HEK293 (cell line): ENCODE data around the gene CLPSL2.
A peak's percentile ranks its signal among the peaks of the same experiment; 100 is the strongest.

Source experiments
- GLIS2 ChIP-seq: fragments of 450-650 bp; formaldehyde crosslinking; IDR thresholded peaks from 2 replicates; pipeline ENCODE4 v1.5.1; 2016; ENCODE audit warnings: missing biosample characterization, missing genetic modification characterization
- REPIN1 ChIP-seq: fragments of 450-650 bp; formaldehyde crosslinking; IDR thresholded peaks from 2 replicates; pipeline ENCODE4 v1.5.1; 2017; ENCODE audit warnings: missing biosample characterization, missing genetic modification characterization, low read depth
- YY2 ChIP-seq: fragments of 450-650 bp; formaldehyde crosslinking; IDR thresholded peaks from 2 replicates; pipeline ENCODE4 v1.5.1; 2016; ENCODE audit warnings: missing biosample characterization, missing genetic modification characterization
- ZBTB7A ChIP-seq: fragments of 450-650 bp; formaldehyde crosslinking; IDR thresholded peaks from 2 replicates; pipeline ENCODE4 v1.5.1; 2016; ENCODE audit warnings: low read depth, missing biosample characterization, missing genetic modification characterization
- ZEB2 ChIP-seq: fragments of 450-650 bp; formaldehyde crosslinking; IDR thresholded peaks from 2 replicates; pipeline ENCODE4 v1.5.1; 2016; ENCODE audit warnings: missing biosample characterization, missing genetic modification characterization
- ZNF146 ChIP-seq: fragments of 450-650 bp; formaldehyde crosslinking; IDR thresholded peaks from 2 replicates; pipeline ENCODE4 v1.5.1; 2016; ENCODE audit warnings: missing biosample characterization, missing genetic modification characterization
- ZNF16 ChIP-seq: fragments of 450-650 bp; formaldehyde crosslinking; IDR thresholded peaks from 2 replicates; pipeline ENCODE4 v1.5.1; 2016; ENCODE audit warnings: low read depth, missing biosample characterization, missing genetic modification characterization
- ZNF350 ChIP-seq: fragments of 450-650 bp; formaldehyde crosslinking; IDR thresholded peaks from 2 replicates; pipeline ENCODE4 v1.5.0; 2017; ENCODE audit warnings: missing biosample characterization, mild to moderate bottlenecking, missing genetic modification characterization
- ZNF366 ChIP-seq: fragments of 450-650 bp; formaldehyde crosslinking; conservative IDR thresholded peaks from 2 replicates; pipeline ENCODE4 v1.5.1; 2016; ENCODE audit warnings: missing biosample characterization, missing genetic modification characterization
- ZNF391 ChIP-seq: fragments of 450-650 bp; formaldehyde crosslinking; IDR thresholded peaks from 2 replicates; pipeline ENCODE4 v1.5.1; 2016; ENCODE audit warnings: low read depth, missing biosample characterization, missing genetic modification characterization, borderline replicate concordance
- ZNF530 ChIP-seq: fragments of 450-650 bp; formaldehyde crosslinking; IDR thresholded peaks from 2 replicates; pipeline ENCODE4 v1.5.1; 2016; ENCODE audit warnings: low read depth, missing biosample characterization, missing genetic modification characterization
- ZNF544 ChIP-seq: fragments of 450-650 bp; formaldehyde crosslinking; IDR thresholded peaks from 2 replicates; pipeline ENCODE4 v1.5.0; 2017; ENCODE audit warnings: missing biosample characterization, missing genetic modification characterization
- ZNF555 ChIP-seq: fragments of 450-650 bp; formaldehyde crosslinking; conservative IDR thresholded peaks from 2 replicates; pipeline ENCODE4 v1.5.1; 2017; ENCODE audit warnings: missing biosample characterization, mild to moderate bottlenecking, missing genetic modification characterization, inconsistent platforms
- ZNF677 ChIP-seq: fragments of 450-650 bp; IDR thresholded peaks from 2 replicates; pipeline ENCODE4 v1.5.0; 2018; ENCODE audit warnings: missing biosample characterization, mild to moderate bottlenecking, missing genetic modification characterization, moderate library complexity
- ZNF76 ChIP-seq: fragments of 450-650 bp; formaldehyde crosslinking; IDR thresholded peaks from 2 replicates; pipeline ENCODE4; 2016; ENCODE audit warnings: low read depth, missing biosample characterization, missing genetic modification characterization, borderline replicate concordance
- ZNF785 ChIP-seq: fragments of 450-650 bp; formaldehyde crosslinking; IDR thresholded peaks from 2 replicates; pipeline ENCODE4 v1.5.1; 2016; ENCODE audit warnings: missing biosample characterization, missing genetic modification characterization
- ZNF837 ChIP-seq: fragments of 450-650 bp; formaldehyde crosslinking; IDR thresholded peaks from 2 replicates; pipeline ENCODE4 v1.5.1; 2016; ENCODE audit warnings: missing biosample characterization, missing genetic modification characterization
- ZSCAN16 ChIP-seq: fragments of 450-650 bp; formaldehyde crosslinking; IDR thresholded peaks from 2 replicates; pipeline ENCODE4 v1.5.1; 2016; ENCODE audit warnings: missing biosample characterization, missing genetic modification characterization
- TF ChIP-seq, protein P1 (sequence below): fragments of 450-650 bp; formaldehyde crosslinking; IDR thresholded peaks from 2 replicates; pipeline ENCODE4 v1.5.1; 2016; ENCODE audit warnings: missing biosample characterization, missing genetic modification characterization
- TF ChIP-seq, protein P2 (sequence below): fragments of 450-650 bp; formaldehyde crosslinking; IDR thresholded peaks from 2 replicates; pipeline ENCODE4 v1.5.1; 2016; ENCODE audit warnings: missing biosample characterization, missing genetic modification characterization
- TF ChIP-seq, protein P3 (sequence below): fragments of 450-650 bp; formaldehyde crosslinking; IDR thresholded peaks from 2 replicates; pipeline ENCODE4 v1.5.1; 2016; ENCODE audit warnings: missing biosample characterization, missing genetic modification characterization
- TF ChIP-seq, protein P4 (sequence below): fragments of 450-650 bp; formaldehyde crosslinking; IDR thresholded peaks from 2 replicates; pipeline ENCODE4 v1.5.1; 2016; ENCODE audit warnings: missing biosample characterization, missing genetic modification characterization
- TF ChIP-seq, protein P5 (sequence below): fragments of 450-650 bp; formaldehyde crosslinking; IDR thresholded peaks from 2 replicates; pipeline ENCODE4 v1.5.1; 2017; ENCODE audit warnings: missing biosample characterization, missing genetic modification characterization
- TF ChIP-seq, protein P6 (sequence below): fragments of 450-650 bp; IDR thresholded peaks from 2 replicates; pipeline ENCODE4 v1.5.1; 2018; ENCODE audit warnings: missing biosample characterization, missing genetic modification characterization
- TF ChIP-seq, protein P7 (sequence below): fragments of 450-650 bp; formaldehyde crosslinking; IDR thresholded peaks from 2 replicates; pipeline ENCODE4 v1.5.1; 2016; ENCODE audit warnings: missing biosample characterization, missing genetic modification characterization

The CLPSL2 gene

DNA sequence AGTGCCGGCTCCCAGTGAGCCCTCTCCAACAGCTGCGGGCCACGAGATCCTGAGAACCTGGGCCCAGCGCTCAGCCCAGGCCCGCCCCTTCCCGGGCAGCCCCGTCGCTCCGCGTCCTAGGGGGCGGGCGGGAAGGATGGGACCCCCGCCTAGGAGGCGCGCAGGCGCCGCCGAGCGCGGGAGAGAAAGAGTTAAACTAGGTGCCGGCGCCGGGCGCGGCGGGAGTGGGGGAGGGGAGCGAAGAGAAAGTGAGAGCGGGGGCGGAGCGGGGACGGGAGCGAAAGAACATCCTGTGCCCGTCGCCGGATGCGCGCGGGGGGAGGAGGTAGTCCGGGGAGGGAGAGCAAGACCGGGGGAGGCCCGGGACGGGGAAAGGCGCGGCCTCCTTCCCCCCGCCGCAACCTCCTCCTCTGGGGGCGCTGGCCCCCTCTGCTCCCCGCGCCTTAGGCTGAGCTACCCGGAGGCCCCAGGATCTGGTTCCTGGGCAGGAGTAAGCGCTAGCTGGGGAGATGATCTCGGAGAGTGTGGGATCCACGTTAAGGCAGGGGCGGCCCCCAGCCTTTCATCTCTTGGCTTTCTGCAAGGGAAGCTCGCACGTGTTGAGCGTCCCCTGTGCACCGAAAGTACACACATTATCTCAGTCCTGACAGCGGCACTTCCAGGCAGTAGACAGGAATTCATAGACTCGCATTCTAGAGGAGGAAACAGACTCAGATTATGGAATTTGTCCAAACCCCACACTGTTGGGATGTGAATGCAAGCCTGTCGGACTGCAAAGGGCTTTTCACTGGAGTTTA lies 44.5 kb upstream of the CLPSL2 start (continued):
- TF ChIP-seq, protein P1, sequence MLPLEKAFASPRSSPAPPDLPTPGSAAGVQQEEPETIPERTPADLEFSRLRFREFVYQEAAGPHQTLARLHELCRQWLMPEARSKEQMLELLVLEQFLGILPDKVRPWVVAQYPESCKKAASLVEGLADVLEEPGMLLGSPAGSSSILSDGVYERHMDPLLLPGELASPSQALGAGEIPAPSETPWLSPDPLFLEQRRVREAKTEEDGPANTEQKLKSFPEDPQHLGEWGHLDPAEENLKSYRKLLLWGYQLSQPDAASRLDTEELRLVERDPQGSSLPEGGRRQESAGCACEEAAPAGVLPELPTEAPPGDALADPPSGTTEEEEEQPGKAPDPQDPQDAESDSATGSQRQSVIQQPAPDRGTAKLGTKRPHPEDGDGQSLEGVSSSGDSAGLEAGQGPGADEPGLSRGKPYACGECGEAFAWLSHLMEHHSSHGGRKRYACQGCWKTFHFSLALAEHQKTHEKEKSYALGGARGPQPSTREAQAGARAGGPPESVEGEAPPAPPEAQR (tag by site-specific recombination) = 0 out of 2 replicates have a peak, but pooled peaks have one; percentile 15
- TF ChIP-seq ZNF785 (tag by site-specific recombination) (0 out of 2 replicates have a peak, but pooled peaks have one; percentile 22), ZNF146 (tag by site-specific recombination) (no peak), YY2 (tag by site-specific recombination) (no peak), ZSCAN16 (tag by site-specific recombination) (peak; percentile 11; the same call in 1 of the 2 replicates), ZNF350 (no peak), ZNF391 (tag by site-specific recombination) (peak; percentile 67; the same call in 1 of the 2 replicates), ZNF366 (peak; percentile 84), ZNF530 (no peak), ZNF677 (tag by site-specific recombination) (no peak), ZNF837 (tag by site-specific recombination) (peak; percentile 80; the same call in 1 of the 2 replicates), REPIN1 (no peak), ZBTB7A (no peak), ZNF544 (tag by site-specific recombination) (no peak), ZNF16 (tag by site-specific recombination) (no peak), ZEB2 (tag by site-specific recombination) (peak; percentile 97), GLIS2 (peak; percentile 95), ZNF555 (tag by site-specific recombination) (no peak), ZNF76 (peak; percentile 77)
- TF ChIP-seq, protein P2, sequence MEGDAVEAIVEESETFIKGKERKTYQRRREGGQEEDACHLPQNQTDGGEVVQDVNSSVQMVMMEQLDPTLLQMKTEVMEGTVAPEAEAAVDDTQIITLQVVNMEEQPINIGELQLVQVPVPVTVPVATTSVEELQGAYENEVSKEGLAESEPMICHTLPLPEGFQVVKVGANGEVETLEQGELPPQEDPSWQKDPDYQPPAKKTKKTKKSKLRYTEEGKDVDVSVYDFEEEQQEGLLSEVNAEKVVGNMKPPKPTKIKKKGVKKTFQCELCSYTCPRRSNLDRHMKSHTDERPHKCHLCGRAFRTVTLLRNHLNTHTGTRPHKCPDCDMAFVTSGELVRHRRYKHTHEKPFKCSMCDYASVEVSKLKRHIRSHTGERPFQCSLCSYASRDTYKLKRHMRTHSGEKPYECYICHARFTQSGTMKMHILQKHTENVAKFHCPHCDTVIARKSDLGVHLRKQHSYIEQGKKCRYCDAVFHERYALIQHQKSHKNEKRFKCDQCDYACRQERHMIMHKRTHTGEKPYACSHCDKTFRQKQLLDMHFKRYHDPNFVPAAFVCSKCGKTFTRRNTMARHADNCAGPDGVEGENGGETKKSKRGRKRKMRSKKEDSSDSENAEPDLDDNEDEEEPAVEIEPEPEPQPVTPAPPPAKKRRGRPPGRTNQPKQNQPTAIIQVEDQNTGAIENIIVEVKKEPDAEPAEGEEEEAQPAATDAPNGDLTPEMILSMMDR = peak; percentile 88
- TF ChIP-seq, protein P3, sequence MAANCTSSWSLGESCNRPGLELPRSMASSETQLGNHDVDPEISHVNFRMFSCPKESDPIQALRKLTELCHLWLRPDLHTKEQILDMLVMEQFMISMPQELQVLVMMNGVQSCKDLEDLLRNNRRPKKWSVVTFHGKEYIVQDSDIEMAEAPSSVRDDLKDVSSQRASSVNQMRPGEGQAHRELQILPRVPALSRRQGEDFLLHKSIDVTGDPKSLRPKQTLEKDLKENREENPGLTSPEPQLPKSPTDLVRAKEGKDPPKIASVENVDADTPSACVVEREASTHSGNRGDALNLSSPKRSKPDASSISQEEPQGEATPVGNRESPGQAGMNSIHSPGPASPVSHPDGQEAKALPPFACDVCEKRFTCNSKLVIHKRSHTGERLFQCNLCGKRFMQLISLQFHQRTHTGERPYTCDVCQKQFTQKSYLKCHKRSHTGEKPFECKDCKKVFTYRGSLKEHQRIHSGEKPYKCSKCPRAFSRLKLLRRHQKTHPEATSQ (tag by site-specific recombination) = no peak; the same call in 1 of the 2 replicates
- TF ChIP-seq, protein P4, sequence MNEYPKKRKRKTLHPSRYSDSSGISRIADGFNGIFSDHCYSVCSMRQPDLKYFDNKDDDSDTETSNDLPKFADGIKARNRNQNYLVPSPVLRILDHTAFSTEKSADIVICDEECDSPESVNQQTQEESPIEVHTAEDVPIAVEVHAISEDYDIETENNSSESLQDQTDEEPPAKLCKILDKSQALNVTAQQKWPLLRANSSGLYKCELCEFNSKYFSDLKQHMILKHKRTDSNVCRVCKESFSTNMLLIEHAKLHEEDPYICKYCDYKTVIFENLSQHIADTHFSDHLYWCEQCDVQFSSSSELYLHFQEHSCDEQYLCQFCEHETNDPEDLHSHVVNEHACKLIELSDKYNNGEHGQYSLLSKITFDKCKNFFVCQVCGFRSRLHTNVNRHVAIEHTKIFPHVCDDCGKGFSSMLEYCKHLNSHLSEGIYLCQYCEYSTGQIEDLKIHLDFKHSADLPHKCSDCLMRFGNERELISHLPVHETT = peak; percentile 68
- TF ChIP-seq, protein P5, sequence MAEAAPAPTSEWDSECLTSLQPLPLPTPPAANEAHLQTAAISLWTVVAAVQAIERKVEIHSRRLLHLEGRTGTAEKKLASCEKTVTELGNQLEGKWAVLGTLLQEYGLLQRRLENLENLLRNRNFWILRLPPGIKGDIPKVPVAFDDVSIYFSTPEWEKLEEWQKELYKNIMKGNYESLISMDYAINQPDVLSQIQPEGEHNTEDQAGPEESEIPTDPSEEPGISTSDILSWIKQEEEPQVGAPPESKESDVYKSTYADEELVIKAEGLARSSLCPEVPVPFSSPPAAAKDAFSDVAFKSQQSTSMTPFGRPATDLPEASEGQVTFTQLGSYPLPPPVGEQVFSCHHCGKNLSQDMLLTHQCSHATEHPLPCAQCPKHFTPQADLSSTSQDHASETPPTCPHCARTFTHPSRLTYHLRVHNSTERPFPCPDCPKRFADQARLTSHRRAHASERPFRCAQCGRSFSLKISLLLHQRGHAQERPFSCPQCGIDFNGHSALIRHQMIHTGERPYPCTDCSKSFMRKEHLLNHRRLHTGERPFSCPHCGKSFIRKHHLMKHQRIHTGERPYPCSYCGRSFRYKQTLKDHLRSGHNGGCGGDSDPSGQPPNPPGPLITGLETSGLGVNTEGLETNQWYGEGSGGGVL (tag by site-specific recombination) = peak; percentile 100
- TF ChIP-seq, protein P6, sequence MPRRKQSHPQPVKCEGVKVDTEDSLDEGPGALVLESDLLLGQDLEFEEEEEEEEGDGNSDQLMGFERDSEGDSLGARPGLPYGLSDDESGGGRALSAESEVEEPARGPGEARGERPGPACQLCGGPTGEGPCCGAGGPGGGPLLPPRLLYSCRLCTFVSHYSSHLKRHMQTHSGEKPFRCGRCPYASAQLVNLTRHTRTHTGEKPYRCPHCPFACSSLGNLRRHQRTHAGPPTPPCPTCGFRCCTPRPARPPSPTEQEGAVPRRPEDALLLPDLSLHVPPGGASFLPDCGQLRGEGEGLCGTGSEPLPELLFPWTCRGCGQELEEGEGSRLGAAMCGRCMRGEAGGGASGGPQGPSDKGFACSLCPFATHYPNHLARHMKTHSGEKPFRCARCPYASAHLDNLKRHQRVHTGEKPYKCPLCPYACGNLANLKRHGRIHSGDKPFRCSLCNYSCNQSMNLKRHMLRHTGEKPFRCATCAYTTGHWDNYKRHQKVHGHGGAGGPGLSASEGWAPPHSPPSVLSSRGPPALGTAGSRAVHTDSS (tag by site-specific recombination) = no peak; the same call in 1 of the 2 replicates
- TF ChIP-seq, protein P7, sequence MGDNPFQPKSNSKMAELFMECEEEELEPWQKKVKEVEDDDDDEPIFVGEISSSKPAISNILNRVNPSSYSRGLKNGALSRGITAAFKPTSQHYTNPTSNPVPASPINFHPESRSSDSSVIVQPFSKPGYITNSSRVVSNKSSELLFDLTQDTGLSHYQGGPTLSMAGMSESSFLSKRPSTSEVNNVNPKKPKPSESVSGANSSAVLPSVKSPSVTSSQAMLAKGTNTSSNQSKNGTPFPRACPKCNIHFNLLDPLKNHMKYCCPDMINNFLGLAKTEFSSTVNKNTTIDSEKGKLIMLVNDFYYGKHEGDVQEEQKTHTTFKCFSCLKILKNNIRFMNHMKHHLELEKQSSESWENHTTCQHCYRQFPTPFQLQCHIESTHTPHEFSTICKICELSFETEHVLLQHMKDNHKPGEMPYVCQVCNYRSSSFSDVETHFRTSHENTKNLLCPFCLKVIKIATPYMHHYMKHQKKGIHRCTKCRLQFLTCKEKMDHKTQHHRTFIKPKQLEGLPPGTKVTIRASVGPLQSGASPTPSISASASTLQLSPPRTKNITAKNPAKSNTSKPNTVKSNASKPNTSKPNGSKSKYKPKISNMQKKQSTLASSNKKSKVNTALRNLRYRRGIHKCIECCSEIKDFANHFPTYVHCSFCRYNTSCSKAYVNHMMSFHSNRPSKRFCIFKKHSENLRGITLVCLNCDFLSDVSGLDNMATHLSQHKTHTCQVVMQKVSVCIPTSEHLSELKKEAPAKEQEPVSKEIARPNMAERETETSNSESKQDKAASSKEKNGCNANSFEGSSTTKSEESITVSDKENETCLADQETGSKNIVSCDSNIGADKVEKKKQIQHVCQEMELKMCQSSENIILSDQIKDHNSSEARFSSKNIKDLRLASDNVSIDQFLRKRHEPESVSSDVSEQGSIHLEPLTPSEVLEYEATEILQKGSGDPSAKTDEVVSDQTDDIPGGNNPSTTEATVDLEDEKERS = no peak
